ENCODE data around the gene ZNF483.
"Not testable (repeated sequence)": the region's sequence is repeated elsewhere in the genome, so short reads cannot be mapped to it uniquely, and the experiment has no call there.

DNA sequence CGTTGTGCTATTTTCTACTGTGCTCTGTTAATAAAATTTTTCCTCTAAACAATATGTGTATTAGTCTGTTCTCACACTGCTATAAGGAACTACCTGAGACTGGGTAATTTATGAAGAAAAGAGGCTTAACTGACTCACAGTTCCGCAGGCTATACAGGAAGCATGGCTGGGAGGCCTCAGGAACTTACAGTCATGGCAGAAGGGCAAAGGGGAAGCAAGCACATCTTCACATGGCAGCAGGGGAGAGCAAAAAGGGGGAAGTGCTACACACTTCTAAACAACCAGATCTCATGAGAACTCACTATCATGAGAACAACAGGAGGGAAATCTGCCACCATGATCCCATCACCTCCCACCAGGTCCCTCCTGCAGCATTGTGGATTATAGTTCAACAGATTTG lies 30.4 kb downstream of the ZNF483 start:
- TF ChIP-seq, protein P1, sequence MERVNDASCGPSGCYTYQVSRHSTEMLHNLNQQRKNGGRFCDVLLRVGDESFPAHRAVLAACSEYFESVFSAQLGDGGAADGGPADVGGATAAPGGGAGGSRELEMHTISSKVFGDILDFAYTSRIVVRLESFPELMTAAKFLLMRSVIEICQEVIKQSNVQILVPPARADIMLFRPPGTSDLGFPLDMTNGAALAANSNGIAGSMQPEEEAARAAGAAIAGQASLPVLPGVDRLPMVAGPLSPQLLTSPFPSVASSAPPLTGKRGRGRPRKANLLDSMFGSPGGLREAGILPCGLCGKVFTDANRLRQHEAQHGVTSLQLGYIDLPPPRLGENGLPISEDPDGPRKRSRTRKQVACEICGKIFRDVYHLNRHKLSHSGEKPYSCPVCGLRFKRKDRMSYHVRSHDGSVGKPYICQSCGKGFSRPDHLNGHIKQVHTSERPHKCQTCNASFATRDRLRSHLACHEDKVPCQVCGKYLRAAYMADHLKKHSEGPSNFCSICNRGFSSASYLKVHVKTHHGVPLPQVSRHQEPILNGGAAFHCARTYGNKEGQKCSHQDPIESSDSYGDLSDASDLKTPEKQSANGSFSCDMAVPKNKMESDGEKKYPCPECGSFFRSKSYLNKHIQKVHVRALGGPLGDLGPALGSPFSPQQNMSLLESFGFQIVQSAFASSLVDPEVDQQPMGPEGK (CRISPR knock-in tag; IDR thresholded peaks at IDR 0.05; ENCODE audit: borderline replicate concordance): not testable (repeated sequence)
- TF ChIP-seq POU6F1 (CRISPR knock-in tag; IDR thresholded peaks at IDR 0.05; ENCODE audit: borderline replicate concordance, low read depth): not testable (repeated sequence)
